Lung microvascular endothelial cell (primary cell): ENCODE measurements around the gene CD4. TPM values are rescaled to one million over a fixed set of nuclear protein-coding genes. Genes with fewer than 3 reads are reported as not detected.
"Not testable (repeated sequence)": the region's sequence is repeated elsewhere in the genome, so short reads cannot be mapped to it uniquely, and the experiment has no call there.

ENCODE experiments used
- DNase-seq, 2 donors: peaks; one replicate each; pipeline versions ENCODE4 v3.0.0 to v3.0.0-alpha.2; 2010; ENCODE audit warnings: low read depth in 2 of 2
- total RNA-seq: library from RNA; depleted of rRNA; stranded (reverse); fragments of >200 nt; gene quantifications from 2 replicates; pipeline ENCODE4 v1.2.1, GENCODE V29; 2014

Gene CD4
- not detected in 2 replicates for total RNA-seq

GRCh38 chr12:6788972-6789924, at the start of gene CD4:
TSS of gene CD4 (plus strand) at chr12:6789528. CDS start at chr12:6800139, 10,611 bp downstream.
- no peak for DNase-seq

DNA sequence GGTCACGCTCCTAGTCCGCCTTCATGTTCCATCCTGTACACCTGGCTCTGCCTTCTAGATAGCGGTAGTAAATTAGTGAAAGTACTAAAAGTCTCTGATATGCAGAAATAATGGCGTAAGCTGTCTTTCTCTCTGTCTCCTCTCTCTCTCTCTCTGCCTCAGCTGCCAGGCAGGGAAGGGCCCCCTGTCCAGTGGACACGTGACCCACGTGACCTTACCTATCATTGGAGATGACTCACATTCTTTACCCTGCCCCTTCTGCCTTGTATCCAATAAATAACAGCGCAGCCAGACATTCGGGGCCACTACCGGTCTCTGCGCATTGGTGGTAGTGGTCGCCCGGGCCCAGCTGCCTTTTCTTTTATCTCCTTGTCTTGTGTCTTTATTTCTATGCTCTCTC, 47.2 kb upstream of the CD4 start:
- DNase-seq, result not testable (repeated sequence)

- no peak for DNase-seq
Measured at GRCh38 chr12:6742834-6743233, 46.5 kb upstream of the CD4 start.

GRCh38 chr12:6743300-6743699, 46.0 kb upstream of the CD4 start:
- DNase-seq, result not testable (repeated sequence)

- peak; percentile 16 to 37 for DNase-seq
Measured at GRCh38 chr12:6745741-6746525, 43.4 kb upstream of the CD4 start.

GRCh38 chr12:6747216-6747615, 42.1 kb upstream of the CD4 start:
- DNase-seq, result no peak

GRCh38 chr12:6748761-6749160, 40.6 kb upstream of the CD4 start:
- DNase-seq, result no peak

- no peak for DNase-seq
Measured at GRCh38 chr12:6750506-6750905, 38.8 kb upstream of the CD4 start.

DNA sequence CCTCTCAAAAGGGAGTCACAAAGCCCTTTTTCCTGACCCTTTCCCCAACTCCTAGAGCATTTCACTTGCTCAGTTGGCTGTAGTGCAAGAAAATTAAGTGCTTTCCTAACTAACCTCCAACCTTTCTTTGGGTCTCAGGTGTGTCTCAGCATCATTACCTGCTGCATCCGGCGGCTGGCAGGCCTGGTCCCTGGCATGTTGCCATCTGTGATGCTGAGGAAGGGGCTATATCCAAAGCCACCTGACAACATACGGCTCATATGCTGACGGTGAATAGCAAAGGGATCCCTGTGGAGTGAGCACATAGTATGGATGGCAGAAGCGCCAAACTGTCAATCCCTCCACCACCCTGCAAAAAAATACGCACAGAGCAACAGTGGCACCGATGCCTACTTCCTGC, 37.6 kb upstream of the CD4 start:
- no peak for DNase-seq

DNA sequence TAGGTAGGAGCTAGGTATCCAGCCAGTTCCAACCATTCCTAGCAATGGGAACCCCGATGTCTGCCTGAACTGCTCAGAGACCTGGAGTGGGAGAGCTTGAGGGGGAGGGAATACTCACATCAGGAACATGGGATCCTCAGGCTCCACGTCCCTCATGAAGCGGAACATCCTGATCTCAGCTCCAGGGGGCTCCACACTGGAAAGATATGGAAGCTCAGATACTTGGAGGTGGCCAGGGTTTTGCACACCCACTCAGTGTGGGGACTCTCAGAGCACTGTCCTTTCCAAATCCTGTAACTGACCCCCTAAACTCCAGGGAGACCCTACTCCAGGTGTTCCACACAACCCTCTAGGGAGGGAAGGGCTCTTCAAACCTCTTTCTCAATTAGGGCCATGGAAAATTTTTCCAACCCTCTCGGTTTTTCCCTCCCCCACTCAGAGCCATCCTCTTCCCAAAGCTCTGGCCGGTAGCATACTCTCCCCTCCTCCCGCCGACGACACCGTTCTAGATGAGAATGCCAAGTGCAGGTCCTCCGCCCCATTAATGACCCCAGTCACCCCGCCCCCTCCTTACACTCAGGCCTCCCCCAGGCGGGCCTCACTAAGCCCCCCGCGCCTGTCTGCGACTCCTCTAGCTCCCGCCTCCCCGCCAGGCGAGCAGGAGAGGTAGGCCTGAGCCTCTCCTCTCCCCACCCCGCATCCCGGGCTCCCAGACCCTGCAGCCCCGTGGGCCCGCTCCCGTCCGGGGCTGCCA, 37.0 kb upstream of the CD4 start:
- DNase-seq, result peak; percentile 67 to 75

DNA sequence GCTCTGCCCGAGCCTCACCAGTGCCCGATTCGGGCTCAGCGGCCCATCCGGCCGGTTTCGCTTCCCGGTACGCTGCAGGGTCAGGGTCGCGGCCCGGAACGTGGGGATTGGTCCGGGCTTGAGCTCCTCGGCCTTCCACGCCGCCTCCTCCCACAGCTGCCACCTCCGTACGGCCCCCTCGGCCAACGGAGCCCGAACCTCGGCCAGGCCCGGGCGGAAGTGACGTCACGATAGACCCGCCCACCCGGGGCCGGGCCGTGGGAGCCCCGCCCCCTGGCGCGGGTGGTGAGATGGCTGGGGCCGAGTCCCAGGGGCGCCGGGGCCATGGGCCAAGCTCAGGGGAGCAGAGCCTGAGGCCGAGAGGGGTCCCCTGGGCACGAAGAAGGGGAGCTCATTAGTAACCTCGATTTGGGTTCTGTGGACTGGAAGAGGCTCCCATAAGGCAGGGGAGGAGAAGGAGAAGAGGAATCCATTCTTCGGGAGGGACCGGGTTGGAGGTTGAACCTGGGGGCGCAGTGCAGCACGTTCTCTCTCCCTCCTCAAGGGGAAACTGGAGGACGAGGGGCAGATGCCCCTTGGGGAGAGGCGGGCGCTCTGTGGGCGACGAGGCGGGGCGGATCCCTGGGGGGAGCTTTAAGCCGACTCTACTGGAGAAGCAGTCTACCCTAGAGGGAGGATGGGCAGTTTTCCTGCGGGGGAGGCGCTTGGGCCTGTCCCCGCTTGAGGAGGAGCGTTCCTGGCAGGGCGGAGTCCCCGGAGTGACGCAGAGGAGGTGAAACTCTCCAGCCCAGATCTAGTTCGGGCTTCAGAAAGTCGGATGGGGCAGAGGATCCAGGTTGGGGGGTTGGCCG, 36.2 kb upstream of the CD4 start, which contains the start of gene MLF2:
MLF2 (minus strand) TSS at position 221 of the 851 bp plus-strand sequence. CDS start 807 bp downstream, outside the sequence.
- peak; percentile 99 to 100 for DNase-seq

DNA sequence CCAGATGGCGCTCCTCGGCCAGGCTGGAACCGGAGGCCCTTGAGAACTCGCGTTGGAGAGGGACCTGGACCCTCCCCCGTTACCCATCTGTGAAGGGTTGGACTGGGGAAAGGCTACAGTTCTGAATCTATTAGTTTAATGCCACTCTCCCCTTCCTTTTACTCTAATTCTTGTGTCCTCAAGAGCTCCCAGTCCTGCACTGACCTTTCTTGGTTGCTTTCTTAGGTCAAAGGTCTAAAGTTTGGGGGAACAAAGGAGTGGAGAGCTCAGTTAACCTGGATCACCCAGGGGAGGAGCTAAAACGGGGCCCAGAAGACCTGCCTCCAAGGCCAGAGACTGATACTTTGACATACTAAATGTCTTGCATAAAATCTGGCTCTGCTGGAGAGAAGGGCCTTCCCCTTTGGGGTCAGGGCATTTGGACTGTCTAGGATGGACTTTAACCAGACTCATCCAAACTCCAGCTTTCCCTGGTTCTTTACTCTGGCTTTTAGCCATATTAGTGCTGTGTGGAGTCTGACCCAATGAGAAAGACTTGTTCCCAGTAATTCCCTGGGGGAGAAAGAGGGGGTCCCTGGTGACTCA, 35.5 kb upstream of the CD4 start:
- DNase-seq, result no peak

DNA sequence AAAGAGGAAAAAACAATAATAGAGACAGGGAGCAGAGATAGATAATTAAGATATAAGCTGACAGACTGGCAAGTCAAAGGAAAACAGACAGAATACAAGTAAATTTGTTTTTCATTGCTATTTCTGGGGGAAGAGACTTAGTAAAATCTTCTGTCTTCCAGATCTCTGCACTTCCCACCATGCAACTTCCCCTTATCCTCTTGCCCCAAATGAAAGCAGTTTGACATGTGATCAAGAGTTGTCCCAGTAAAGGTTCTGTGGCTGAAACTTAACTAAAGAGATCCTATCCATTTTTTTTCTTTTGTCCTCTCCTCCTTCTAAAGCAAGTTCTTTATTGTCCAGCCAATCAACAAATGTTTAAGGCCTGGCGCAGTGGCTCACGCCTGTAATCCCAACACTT, 34.9 kb upstream of the CD4 start:
- no peak for DNase-seq

GRCh38 chr12:6757028-6757690, 32.2 kb upstream of the CD4 start:
- DNase-seq, result no peak

GRCh38 chr12:6758506-6759095, 30.7 kb upstream of the CD4 start:
- DNase-seq, result no peak

GRCh38 chr12:6759741-6760140, 29.6 kb upstream of the CD4 start:
- DNase-seq, result no peak

DNA sequence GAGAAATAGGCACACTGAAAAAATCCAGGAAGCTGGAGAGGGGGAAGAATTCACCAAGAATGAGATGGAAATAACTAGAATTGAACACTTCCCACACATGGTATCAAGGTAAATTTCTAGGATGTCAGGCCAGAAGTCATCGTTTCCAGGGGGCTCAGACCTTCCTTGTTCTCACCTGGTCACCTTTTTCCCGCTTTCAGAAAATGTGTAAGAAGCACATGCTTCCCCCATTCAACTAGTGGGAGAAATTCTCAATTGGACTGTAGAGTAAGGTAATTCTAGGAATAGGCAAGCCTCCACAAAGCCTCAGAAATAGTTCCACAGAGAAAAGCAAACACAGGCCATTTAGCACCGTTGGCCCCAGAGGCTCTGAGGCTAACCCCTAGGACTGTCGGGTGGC, 25.9 kb upstream of the CD4 start:
- no peak for DNase-seq

DNA sequence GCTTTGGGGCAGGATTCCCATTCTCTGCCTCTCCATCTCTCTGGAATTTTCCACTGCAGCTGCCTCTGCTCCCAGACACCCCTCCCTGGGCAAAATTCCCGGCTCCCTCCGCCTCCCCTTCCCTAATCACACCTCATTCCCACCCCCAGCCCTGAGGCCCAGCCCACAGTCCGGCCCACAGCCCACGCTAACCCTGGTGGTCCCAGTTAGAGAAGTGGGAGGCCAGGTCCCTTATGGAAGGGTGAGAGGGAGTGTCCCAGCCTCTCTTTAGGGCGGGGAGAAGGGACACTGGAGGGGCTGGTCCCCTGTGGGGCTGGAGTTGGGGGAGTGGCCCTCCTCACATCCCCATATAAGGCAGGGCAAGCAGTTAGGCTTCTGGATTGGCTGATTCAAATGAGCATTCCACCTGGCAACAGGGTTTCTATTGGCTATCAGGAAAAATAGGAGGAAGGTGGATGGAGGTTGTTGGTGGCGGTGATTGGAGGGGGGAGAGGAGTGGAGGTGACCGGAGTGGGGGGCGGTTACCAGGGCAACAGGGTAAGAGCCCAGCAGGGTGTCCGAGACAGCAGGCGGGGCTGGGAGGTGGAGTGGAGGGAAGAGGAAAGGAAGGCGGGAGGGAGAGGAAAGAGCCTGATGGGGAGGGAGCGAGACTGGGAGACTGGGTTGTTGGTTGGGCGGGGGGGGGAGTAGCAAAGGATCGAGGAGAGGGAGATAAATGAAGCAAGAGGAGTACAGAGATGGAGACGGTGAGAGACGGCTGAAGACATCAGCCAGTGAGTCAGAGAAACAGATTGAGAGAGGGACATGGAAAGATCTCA, 25.1 kb upstream of the CD4 start:
- peak; percentile 98 to 99 for DNase-seq
